22Rv1 (cell line): ENCODE results near the gene IL20RB.

Experiments used
- H3K27ac ChIP-seq: fragments of 450-650 bp; 2 replicates; pipeline ENCODE4 v1.5.1; 2017
- CTCF ChIP-seq: fragments of 450-650 bp; IDR thresholded peaks from 2 replicates; pipeline ENCODE4 v1.5.1; 2017; ENCODE audit warnings: mild to moderate bottlenecking
- ZFX ChIP-seq: fragments of 450-650 bp; IDR thresholded peaks from 2 replicates; pipeline ENCODE4 v1.6.1; 2017; ENCODE audit warnings: antibody characterized with exemption, borderline replicate concordance

IL20RB gene

DNA sequence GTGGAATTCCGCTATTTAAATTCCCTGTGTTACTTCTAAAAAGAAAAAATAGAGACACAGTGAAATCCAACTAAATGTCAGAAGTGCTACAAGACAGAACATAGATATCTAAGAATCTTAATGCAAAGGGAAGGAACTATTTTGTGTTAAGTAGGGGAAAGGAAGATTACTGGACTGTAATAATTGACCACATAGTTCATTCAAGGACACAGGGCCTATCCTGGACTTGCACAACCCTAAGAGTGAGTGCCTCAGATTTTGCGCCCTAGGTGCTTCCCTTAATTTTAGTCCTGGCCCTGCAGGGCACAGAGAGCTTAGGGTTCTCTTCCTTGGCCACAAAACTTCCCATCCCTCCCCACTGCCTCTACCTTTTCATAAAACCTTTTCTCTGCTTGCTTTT is 3.5 kb upstream of the IL20RB start:
- no peak overlapping the region for H3K27ac ChIP-seq
- no peak for TF ChIP-seq CTCF
- TF ChIP-seq ZFX: no peak

DNA sequence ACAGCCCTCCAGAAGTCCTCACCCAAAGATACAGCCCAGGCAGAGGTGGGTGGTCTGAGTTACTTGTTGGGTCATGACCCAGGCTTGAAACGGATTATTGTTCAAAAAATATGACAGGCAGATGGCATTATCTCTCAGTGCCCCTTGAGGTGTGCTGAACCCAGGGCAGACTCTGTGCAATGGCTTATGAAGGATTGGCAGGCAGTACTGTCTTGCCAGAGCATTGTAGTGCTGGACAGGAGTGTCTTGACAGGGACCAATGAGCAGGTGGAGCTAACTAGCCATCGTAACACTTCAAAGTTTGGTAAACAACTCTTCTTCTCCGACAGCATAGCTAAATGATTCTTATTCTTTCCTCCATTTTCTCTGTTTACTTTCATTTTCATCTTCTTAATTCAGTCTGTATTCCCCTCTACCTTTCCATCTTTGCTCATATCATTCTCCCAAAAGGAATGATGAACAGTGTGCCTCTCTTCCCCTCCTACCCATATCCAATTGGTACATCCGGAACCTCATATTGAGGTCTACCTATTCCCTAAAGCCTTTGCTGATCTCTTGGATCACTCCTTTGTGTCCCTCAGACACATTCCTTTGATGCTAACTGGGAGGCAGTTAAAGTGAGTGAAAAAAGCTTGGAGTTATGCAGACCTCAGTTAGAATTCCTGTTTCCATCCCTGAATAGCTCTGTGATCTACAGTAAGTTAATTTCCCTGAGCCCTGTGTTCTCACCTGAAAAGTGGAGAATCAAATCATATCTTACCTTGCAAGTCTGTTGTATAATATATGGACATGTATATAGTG is 2.6 kb upstream of the IL20RB start:
- no peak for TF ChIP-seq CTCF
- no peak for TF ChIP-seq ZFX
- H3K27ac ChIP-seq: no peak overlapping the region

DNA sequence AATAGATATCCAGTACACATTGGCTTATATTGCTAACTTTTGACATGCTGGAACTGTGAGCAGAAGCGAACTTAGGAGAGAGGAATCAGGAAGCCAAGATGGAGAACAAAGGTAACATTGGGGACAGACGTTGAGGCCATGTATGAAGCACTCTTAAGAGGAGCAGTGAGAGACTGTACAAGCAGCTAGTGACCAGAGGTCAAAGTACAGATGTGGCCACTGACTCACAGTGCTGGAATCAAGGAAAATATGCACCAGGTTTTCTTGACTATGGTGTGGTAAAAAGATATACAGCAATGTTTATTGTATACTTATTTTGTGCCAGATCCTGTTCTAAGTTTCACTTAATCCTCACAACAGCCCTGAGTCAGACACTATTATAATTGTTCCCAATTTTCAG is 2.0 kb upstream of the IL20RB start:
- H3K27ac ChIP-seq: no peak overlapping the region
- TF ChIP-seq ZFX (no peak), CTCF (no peak)

- no peak overlapping the region for H3K27ac ChIP-seq
- TF ChIP-seq ZFX: no peak
- no peak for TF ChIP-seq CTCF
Observed at GRCh38 chr3:136956971-136957370, 812 bp upstream of the IL20RB start.

GRCh38 chr3:136958939-136959338 is 1.2 kb downstream of the IL20RB start:
- no peak overlapping the region for H3K27ac ChIP-seq
- TF ChIP-seq CTCF: no peak
- TF ChIP-seq ZFX: no peak

DNA sequence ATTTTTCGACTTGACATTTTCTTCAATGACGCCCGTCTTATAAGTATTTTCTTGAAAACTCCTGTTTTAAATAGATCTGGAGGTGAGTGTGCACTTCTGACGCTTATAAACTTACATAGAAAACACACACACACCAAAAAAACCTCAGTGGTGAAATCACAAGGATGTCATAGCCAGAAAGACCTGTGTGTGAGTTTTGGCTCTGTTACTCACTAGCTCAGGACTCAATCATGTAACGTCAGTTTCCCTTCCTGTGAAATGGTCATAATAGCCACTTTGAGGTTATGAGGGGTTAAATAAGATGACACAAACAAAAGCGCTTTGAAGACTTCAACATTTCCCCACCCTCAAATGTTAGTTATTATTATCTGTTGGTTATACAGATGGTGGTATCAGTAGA is 1.8 kb downstream of the IL20RB start:
- no peak overlapping the region for H3K27ac ChIP-seq
- no peak for TF ChIP-seq CTCF
- TF ChIP-seq ZFX: no peak

DNA sequence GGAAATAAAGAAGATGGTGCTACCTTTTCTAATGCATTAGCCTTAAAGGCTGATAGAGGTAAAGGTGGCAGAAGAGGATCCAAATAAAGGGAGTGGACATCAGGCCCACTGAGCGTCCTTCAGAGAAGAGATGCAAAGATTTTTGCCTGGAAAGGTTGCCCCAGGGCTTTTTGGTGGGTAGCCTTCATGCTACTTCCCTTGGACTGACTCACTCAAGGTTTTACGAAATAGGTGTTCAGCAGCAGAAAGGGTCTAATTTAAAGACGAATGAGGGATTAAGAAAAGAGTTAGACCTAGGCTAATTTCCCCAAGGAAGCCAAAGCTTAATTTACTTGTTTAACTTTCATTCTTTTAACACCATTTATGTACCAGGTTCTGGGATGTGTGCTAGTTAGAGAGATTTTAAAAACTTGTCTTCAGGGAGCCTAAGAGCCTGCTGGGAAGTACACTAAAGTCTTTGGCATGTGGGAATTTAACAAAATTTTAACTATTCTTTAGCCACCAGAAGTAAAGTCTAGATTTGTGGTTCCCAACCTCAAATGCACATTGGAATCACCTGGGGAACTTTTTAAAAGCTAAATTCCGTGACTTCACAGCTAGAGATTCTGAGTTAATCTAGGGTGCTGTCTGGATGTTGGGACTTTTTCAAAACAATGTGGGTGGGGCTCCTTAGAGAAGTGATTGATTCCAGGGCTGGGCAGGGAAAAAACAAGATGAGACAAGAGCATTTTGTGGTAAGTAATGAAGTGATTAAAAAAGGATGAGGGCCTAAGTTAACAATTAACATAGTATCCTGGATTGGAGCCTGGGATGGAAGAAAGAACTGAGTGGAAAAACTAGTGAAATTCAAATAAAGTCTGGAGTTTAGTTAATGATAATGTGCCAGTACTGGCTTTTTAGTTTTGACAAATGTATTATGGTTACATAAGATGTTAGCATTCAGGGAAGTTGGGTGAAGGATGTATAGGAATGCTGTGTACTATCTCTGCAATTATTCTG is 3.4 kb downstream of the IL20RB start:
- H3K27ac ChIP-seq: no peak overlapping the region
- TF ChIP-seq ZFX: no peak
- TF ChIP-seq CTCF: no peak
